HG03039 (cell line): ENCODE measurements around the gene SEMA3B.
A peak's percentile ranks its signal among the peaks of the same experiment; 100 is the strongest.
"Not testable (repeated sequence)": the region's sequence is repeated elsewhere in the genome, so short reads cannot be mapped to it uniquely, and the experiment has no call there.

Experiments used
- ATAC-seq: cut with Tn5 transposase; IDR thresholded peaks from one replicate; pipeline ENCODE4 v1.9.1; 2021; ENCODE audit warnings: mild to moderate bottlenecking, moderate library complexity; ENCODE audit not compliant: unreplicated experiment

SEMA3B gene

GRCh38 chr3:50237754-50238548 is 31.0 kb upstream of the SEMA3B start:
- ATAC-seq = no peak

GRCh38 chr3:50238549-50239026 is 30.4 kb upstream of the SEMA3B start:
- no peak for ATAC-seq

- no peak for ATAC-seq
Observed at GRCh38 chr3:50239649-50240048, 29.3 kb upstream of the SEMA3B start.

- ATAC-seq = no peak
Observed at GRCh38 chr3:50241163-50241562, 27.8 kb upstream of the SEMA3B start.

- ATAC-seq = no peak
Observed at GRCh38 chr3:50241713-50242380, 27.1 kb upstream of the SEMA3B start.

DNA sequence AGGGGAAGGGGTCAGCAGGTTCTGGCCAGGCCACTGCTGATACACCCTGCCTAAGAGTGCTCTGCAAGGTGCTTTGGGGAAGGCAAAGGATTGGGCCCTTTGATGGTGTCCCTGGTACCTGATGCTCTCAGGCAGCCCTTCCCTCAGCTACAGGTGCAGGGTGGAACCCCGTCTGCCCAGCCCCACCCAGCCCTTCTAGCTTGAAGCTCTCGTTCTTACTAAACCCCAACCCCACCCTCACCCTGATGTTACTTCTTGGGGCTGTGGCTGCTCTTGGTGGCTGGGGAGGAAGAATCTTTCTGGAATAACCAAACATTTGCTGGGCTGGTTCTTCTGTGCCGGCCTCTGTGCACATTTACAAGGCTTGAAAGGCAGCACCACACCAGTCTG is 26.6 kb upstream of the SEMA3B start:
- no peak for ATAC-seq

DNA sequence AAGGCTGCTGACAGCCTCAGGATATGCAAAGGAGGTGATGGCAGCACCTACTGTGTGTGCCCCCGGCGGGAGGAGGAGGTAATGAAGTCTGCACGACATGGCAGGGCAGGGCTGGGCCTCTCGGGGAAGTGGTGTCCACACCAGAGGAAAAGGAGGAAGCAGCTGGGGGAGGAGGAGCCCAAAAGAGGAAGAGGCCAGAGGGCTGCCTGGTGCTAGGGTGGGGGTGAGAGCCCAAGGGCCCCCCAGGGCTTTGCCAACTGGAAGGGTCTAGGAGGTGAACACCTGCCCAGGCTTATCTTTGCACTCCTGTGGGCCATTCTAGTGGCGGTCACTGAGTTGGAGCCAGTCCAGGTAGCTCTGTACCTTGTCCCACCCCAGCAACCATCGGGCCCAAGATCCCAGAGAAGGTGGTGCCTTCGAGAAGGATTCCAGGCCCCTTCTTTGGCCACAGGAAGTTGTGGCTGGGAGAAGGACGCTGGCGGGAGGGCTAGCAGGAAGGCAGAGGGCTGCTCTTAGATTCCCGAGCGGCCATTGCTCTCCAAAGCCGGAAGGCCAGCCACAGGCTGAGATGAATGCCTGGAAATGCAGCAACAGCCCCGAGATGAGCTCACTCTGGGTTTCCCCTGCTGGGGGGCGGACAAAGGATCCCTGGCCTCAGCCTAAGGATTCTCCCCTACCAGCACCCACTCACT is 25.9 kb upstream of the SEMA3B start:
- ATAC-seq = no peak

GRCh38 chr3:50243543-50243895 is 25.4 kb upstream of the SEMA3B start:
- no peak for ATAC-seq

DNA sequence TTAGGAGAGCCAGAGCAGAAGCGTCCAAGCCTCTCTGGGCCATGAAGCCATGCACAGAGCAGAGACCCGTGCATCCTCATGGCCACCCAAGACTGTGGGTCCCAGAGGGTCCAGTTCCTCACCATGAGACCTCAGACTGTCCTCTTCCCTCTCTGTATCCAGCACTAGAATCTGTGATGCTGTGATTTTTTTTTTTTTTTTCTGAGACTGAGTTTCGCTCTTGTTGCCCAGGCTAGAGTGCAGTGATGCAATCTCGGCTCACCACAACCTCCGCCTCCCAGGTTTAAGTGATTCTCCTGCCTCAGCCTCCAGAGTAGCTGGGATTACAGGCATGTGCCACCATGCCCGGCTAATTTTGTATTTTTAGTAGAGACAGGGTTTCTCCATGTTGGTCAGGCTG is 24.1 kb upstream of the SEMA3B start:
- not testable (repeated sequence) for ATAC-seq

DNA sequence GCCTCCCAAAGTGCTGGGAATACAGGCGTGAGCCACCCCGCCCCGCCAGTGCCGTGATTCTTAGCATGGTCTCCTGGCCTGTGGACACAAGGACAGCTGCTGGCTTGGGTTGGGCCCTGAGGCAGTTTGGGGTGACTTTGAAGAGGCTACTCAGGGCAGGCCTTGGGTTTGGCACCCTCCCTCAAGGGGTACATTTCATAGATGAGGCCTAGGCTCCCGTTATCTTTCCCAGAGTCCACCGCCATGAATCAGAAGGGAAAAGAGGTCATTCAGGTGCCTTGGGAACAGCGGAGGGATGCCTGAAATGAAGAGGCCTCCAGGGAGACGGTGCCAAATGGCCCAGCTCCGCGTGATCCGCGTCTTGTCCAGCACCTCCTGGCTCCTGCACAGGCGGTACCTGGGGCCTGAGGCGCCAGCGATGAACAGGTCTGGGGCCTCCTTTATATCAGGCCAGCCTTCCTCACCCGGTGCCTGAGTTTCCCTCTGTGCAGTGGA is 23.6 kb upstream of the SEMA3B start:
- ATAC-seq = no peak

- peak; percentile 40 for ATAC-seq
Observed at GRCh38 chr3:50245831-50246516, 23.0 kb upstream of the SEMA3B start.

GRCh38 chr3:50246517-50246954 is 22.4 kb upstream of the SEMA3B start:
- peak; percentile 28 for ATAC-seq

DNA sequence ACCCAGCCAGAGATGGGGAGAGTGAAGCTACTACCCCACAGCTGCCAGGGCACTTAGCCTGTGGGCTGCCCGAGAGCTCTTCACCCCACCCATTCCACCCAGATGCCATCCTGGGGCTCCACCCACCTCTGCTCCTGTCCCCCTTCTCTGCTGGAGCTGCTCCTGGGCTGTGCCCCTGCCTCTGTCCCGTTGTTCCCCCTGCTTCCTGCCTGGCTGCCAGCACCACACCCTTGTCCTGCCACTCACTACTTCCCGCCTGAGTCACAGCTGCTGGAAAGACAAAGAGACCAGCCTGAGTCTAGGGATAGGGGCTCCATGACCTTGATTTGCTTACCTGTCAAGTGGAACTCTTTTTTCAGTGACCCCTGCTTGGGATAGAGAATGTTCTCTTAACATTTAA is 20.6 kb upstream of the SEMA3B start:
- no peak for ATAC-seq

GRCh38 chr3:50249457-50249856 is 19.5 kb upstream of the SEMA3B start:
- ATAC-seq = no peak

DNA sequence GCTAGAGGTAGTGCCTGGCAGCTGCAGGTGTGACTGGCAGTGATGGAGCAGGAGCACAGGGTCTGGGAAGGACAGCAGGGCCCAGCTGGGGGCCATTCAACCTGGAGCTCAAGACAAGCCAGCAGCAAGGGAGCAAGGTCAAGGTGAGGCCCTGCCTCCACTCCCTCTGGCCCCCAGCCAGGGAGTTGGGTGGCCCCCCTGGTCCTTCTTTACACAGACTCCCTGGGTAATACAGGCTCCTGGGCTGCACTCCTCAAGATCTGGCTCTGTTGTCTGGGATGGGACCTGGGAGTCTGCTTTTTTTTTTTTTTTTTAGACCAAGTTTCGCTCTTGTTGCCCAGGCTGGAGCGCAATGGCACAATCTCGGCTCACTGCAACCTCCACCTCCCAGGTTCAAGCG is 18.4 kb upstream of the SEMA3B start:
- ATAC-seq = no peak

GRCh38 chr3:50251220-50251619 is 17.7 kb upstream of the SEMA3B start:
- no peak for ATAC-seq

GRCh38 chr3:50254577-50255250 is 14.2 kb upstream of the SEMA3B start:
- ATAC-seq = no peak

GRCh38 chr3:50255251-50255615 is 13.7 kb upstream of the SEMA3B start:
- ATAC-seq = no peak

GRCh38 chr3:50256978-50257890 is 11.7 kb upstream of the SEMA3B start:
- no peak for ATAC-seq
